Retina (tissue), 1 donor: Measurements from ENCODE around the gene IGFL2.
A peak's percentile ranks its signal among the peaks of the same experiment; 100 is the strongest.
"Not testable (repeated sequence)": the region's sequence is repeated elsewhere in the genome, so short reads cannot be mapped to it uniquely, and the experiment has no call there.

Experiments
- DNase-seq: peaks from one replicate; pipeline ENCODE4 v3.0.0-alpha.2; 2016

Gene IGFL2

GRCh38 chr19:46144756-46145155 is 3.3 kb upstream of the IGFL2 start:
- DNase-seq = no peak

GRCh38 chr19:46147166-46147740 is 785 bp upstream of the IGFL2 start:
- no peak for DNase-seq

- no peak for DNase-seq
Observed at GRCh38 chr19:46150606-46151005, 2.6 kb downstream of the IGFL2 start.

- no peak for DNase-seq
Observed at GRCh38 chr19:46155237-46155636, 7.2 kb downstream of the IGFL2 start.

- no peak for DNase-seq
Observed at GRCh38 chr19:46159418-46160232, 11.6 kb downstream of the IGFL2 start.

- no peak for DNase-seq
Observed at GRCh38 chr19:46160233-46160775, 12.3 kb downstream of the IGFL2 start.

- DNase-seq = not testable (repeated sequence)
Observed at GRCh38 chr19:46161642-46162257, 13.7 kb downstream of the IGFL2 start.

- no peak for DNase-seq
Observed at GRCh38 chr19:46162731-46163130, 14.7 kb downstream of the IGFL2 start.

- no peak for DNase-seq
Observed at GRCh38 chr19:46173886-46174480, 25.9 kb downstream of the IGFL2 start.

- no peak for DNase-seq
Observed at GRCh38 chr19:46176116-46176860, 28.2 kb downstream of the IGFL2 start.

GRCh38 chr19:46179076-46179759 is 31.2 kb downstream of the IGFL2 start:
- DNase-seq = peak; percentile 19

- DNase-seq = peak; percentile 23
Observed at GRCh38 chr19:46180701-46181387, 32.8 kb downstream of the IGFL2 start.

GRCh38 chr19:46181388-46181779 is 33.3 kb downstream of the IGFL2 start:
- no peak for DNase-seq

- no peak for DNase-seq
Observed at GRCh38 chr19:46182476-46182875, 34.4 kb downstream of the IGFL2 start.

- not testable (repeated sequence) for DNase-seq
Observed at GRCh38 chr19:46184775-46185710, 37.0 kb downstream of the IGFL2 start.

GRCh38 chr19:46186101-46186716 is 38.2 kb downstream of the IGFL2 start:
- no peak for DNase-seq

- no peak for DNase-seq
Observed at GRCh38 chr19:46186717-46187101, 38.7 kb downstream of the IGFL2 start.

- no peak for DNase-seq
Observed at GRCh38 chr19:46189971-46190888, 42.2 kb downstream of the IGFL2 start.

GRCh38 chr19:46191356-46191755 is 43.3 kb downstream of the IGFL2 start:
- DNase-seq = no peak
